Esophagus muscularis mucosa (tissue), 4 donors: ENCODE measurements around the gene EGFL7. TPM values are rescaled to one million over a fixed set of nuclear protein-coding genes. Genes with fewer than 3 reads are reported as not detected.
"Not testable (repeated sequence)": the region's sequence is repeated elsewhere in the genome, so short reads cannot be mapped to it uniquely, and the experiment has no call there.

ENCODE experiments used
- DNase-seq: peaks from one replicate; pipeline ENCODE4 v3.0.0-alpha.2; 2017; ENCODE audit errors: extremely low spot score
- H3K27ac ChIP-seq, 4 donors: fragments of 200-600 bp; sonication (generic); replicated peaks in 1 of 4; 1 replicate in 3 of 4; 2 replicates in 1 of 4; pipeline ENCODE4 v1.5.1; 2016 to 2019; ENCODE audit warnings: mild to moderate bottlenecking in 1 of 4
- H3K27me3 ChIP-seq, 4 donors: fragments of 200-600 bp; sonication (generic); one replicate each; pipeline versions ENCODE4 v1.5.1 to v1.6.0; 2016 to 2019
- H3K36me3 ChIP-seq, 4 donors: fragments of 200-600 bp; sonication (generic); one replicate each; pipeline ENCODE4 v1.5.1; 2016 to 2019
- H3K4me1 ChIP-seq, 4 donors: fragments of 200-600 bp; sonication (generic); one replicate each; pipeline ENCODE4 v1.5.1; 2016 to 2019
- H3K4me3 ChIP-seq, 4 donors: fragments of 200-600 bp; sonication (generic); 1 replicate in 2 of 4; 2 replicates in 2 of 4; pipeline ENCODE4 v1.5.1; 2016 to 2019; ENCODE audit warnings: mild to moderate bottlenecking in 4 of 4, moderate library complexity in 1 of 4
- H3K9me3 ChIP-seq, 4 donors: fragments of 200-600 bp; sonication (generic); 1 replicate in 3 of 4; 2 replicates in 1 of 4; pipeline ENCODE4 v1.5.1; 2016 to 2019
- EP300 ChIP-seq: sonication (generic); formaldehyde crosslinking; IDR thresholded peaks from one replicate; pipeline ENCODE4 v1.6.1; 2017; ENCODE audit warnings: antibody characterized with exemption
- POLR2A ChIP-seq: fragments of 450-650 bp; IDR thresholded peaks from one replicate; pipeline ENCODE4 v1.6.1; 2017; ENCODE audit warnings: antibody characterized with exemption, moderate library complexity, mild to moderate bottlenecking, low read depth
- POLR2AphosphoS5 ChIP-seq, 2 donors: sonication (generic); formaldehyde crosslinking; IDR thresholded peaks; one replicate each; pipeline ENCODE4 v1.6.1; 2017; ENCODE audit warnings: antibody characterized with exemption in 2 of 2
- WGBS: methylation state at CpG from one replicate; pipeline ENCODE4 v1.1.5; 2018; 5-methylcytosine and 5-hydroxymethylcytosine counted together
- intact Hi-C: fragments of 100-400 bp; cut with DNase I; formaldehyde crosslinking; loops from one replicate; pipeline ENCODE4 v1.15.1; 2023
- total RNA-seq, 4 donors: library from RNA; depleted of rRNA; stranded (reverse); fragments of >200 nt; gene quantifications; one replicate each; pipeline versions ENCODE4 v1.1.0 to v1.2.1, GENCODE V29; 2016
- TF ChIP-seq, protein P1 (sequence below), 3 experiments: fragments of 200-600 bp in 2 of 3; fragments of 450-650 bp in 1 of 3; sonication (generic) in 2 of 3; IDR thresholded peaks; one replicate each; pipeline ENCODE4 v1.5.1; 2017 to 2019; ENCODE audit warnings: antibody characterized with exemption in 3 of 3, mild to moderate bottlenecking in 2 of 3, moderate library complexity in 1 of 3

Gene EGFL7
- total RNA-seq, 4 donors from 2014 or later: 33.2 to 134 (median 78.7) TPM

- Histone ChIP-seq H3K36me3 (no peaks in the 10 kb centered on the region), H3K4me1 (peaks cover 4 to 12% (median 6%) of the 10 kb centered on the region in 4 donors), H3K4me3 (no peak overlapping the region), H3K27ac (no peak overlapping the region), H3K27me3 (peaks cover 0 to 51% (median 4%) of the 10 kb centered on the region in 4 donors), H3K9me3 (no peaks in the 10 kb centered on the region)
- no peak for TF ChIP-seq EP300
- no peak for TF ChIP-seq POLR2A
- TF ChIP-seq POLR2AphosphoS5 (IDR thresholded peaks at IDR 0.05): no peak
- TF ChIP-seq, protein P1, sequence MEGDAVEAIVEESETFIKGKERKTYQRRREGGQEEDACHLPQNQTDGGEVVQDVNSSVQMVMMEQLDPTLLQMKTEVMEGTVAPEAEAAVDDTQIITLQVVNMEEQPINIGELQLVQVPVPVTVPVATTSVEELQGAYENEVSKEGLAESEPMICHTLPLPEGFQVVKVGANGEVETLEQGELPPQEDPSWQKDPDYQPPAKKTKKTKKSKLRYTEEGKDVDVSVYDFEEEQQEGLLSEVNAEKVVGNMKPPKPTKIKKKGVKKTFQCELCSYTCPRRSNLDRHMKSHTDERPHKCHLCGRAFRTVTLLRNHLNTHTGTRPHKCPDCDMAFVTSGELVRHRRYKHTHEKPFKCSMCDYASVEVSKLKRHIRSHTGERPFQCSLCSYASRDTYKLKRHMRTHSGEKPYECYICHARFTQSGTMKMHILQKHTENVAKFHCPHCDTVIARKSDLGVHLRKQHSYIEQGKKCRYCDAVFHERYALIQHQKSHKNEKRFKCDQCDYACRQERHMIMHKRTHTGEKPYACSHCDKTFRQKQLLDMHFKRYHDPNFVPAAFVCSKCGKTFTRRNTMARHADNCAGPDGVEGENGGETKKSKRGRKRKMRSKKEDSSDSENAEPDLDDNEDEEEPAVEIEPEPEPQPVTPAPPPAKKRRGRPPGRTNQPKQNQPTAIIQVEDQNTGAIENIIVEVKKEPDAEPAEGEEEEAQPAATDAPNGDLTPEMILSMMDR (IDR thresholded peaks at IDR 0.05): no peak
- WGBS: 92% methylated on average over 11 of the region's 11 CpGs
- no peak for DNase-seq
- intact Hi-C loops: loop anchor here (10.0 kb wide), 1 partner anchor 214 kb away; the partner anchor contains the start of gene SEC16A
Observed at GRCh38 chr9:136698635-136699246, 36.0 kb downstream of the EGFL7 start.

DNA sequence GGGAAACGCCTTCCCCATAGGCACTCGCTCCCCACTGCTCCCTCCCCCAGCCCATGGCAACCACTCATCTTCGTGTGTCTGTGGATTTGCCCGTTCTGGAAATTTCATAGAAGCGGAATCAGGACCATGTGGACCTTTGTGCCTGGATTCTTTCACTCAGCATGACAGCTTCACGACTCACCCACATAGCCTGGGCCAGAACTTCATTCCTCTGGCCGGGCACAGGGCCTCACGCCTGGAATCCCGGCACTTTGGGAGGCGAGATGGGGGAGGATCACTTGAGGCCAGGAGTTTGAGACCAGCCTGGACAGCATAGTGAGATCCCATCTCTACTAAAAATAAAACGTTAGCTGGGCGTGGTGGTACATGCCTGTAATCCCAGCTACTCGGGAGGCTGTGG, 37.6 kb downstream of the EGFL7 start:
- Histone ChIP-seq H3K36me3 (no peaks in the 10 kb centered on the region), H3K27ac (no peak overlapping the region), H3K4me1 (peaks cover 0 to 2% (median 0%) of the 10 kb centered on the region in 4 donors), H3K27me3 (peaks cover 0 to 51% (median 4%) of the 10 kb centered on the region in 4 donors), H3K4me3 (no peak overlapping the region), H3K9me3 (no peaks in the 10 kb centered on the region)
- intact Hi-C loops: no loop called here
- no peak for DNase-seq
- TF ChIP-seq POLR2A: no peak
- TF ChIP-seq POLR2AphosphoS5 (IDR thresholded peaks at IDR 0.05): no peak
- TF ChIP-seq, protein P1 (IDR thresholded peaks at IDR 0.05): no peak
- no peak for TF ChIP-seq EP300
- 68% methylated on average over 13 of the region's 13 CpGs for WGBS

- Histone ChIP-seq H3K27me3 (peaks cover 0 to 45% (median 4%) of the 10 kb centered on the region in 4 donors), H3K4me3 (no peak overlapping the region), H3K4me1 (no peaks in the 10 kb centered on the region), H3K9me3 (no peaks in the 10 kb centered on the region), H3K27ac (no peak overlapping the region), H3K36me3 (no peaks in the 10 kb centered on the region)
- 51% methylated on average over 19 of the region's 38 CpGs for WGBS
- DNase-seq: no peak
- TF ChIP-seq POLR2A (no peak), POLR2AphosphoS5 (IDR thresholded peaks at IDR 0.05) (no peak), EP300 (no peak)
- TF ChIP-seq, protein P1 (IDR thresholded peaks at IDR 0.05): no peak
- intact Hi-C loops: no loop called here
Observed at GRCh38 chr9:136700959-136701667, 38.4 kb downstream of the EGFL7 start.

DNA sequence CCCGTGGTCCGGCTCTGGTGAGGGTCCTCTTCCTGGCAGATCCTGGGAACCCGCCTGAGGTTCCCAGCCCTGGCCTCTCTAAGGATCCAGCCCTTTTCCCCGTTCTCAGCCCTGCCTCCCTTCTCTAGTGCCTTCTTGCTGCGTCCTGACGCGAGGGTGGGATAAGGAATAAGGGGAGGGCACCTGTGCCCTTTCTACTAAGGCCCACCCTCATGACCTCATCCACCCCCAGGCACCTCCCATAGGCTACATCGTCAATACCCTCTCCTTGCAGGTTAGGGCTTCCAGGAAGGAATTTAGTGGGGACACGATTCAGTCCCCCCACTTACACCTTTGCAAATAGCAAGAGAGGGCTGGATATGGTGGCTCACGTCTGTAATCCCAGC, 38.9 kb downstream of the EGFL7 start:
- H3K4me3 ChIP-seq: no peak overlapping the region
- TF ChIP-seq EP300: no peak
- H3K9me3 ChIP-seq: no peaks in the 10 kb centered on the region
- peaks cover 0 to 40% (median 4%) of the 10 kb centered on the region in 4 donors for H3K27me3 ChIP-seq
- no peak for DNase-seq
- 51% methylated on average over 7 of the region's 10 CpGs for WGBS
- H3K4me1 ChIP-seq: no peaks in the 10 kb centered on the region
- H3K36me3 ChIP-seq: no peaks in the 10 kb centered on the region
- intact Hi-C loops: no loop called here
- H3K27ac ChIP-seq: no peak overlapping the region

DNA sequence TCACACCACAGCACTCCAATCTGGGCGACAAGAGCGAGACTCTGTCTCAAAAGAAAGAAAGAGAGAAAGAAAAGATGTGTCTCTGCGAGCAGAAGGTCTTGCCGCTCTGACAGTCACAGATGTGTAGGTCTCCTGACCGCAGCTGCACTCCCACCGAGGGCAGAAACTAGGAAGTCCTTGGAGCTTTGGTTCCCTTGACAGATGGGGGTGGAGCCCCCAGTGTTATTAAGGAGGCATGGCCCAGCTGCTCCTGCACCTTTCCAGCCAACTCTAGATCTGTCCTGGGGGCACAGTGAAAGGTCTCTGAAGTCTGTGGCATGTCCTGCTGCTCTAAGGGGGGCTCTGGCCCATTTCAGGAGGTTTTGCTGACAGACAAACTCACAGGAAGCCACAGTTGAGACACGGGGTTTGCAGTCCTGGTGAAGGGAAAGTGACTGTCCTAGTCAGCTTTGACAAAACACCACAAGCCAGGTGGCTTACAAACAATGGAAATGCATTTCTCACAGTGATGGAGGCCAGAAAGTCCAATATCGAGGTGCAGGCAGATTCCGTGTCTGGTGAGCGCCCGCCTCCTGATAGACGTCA, 40.7 kb downstream of the EGFL7 start:
- WGBS: 81% methylated on average over 11 of the region's 12 CpGs
- no peak for DNase-seq
- Histone ChIP-seq H3K27ac (no peak overlapping the region), H3K9me3 (no peaks in the 10 kb centered on the region), H3K36me3 (no peaks in the 10 kb centered on the region), H3K27me3 (peaks cover 0 to 32% (median 4%) of the 10 kb centered on the region in 4 donors), H3K4me1 (no peaks in the 10 kb centered on the region), H3K4me3 (no peak overlapping the region)
- TF ChIP-seq, protein P1 (IDR thresholded peaks at IDR 0.05): no peak
- TF ChIP-seq POLR2AphosphoS5 (IDR thresholded peaks at IDR 0.05): no peak
- TF ChIP-seq EP300: no peak
- TF ChIP-seq POLR2A: no peak
- intact Hi-C loops: no loop called here

DNA sequence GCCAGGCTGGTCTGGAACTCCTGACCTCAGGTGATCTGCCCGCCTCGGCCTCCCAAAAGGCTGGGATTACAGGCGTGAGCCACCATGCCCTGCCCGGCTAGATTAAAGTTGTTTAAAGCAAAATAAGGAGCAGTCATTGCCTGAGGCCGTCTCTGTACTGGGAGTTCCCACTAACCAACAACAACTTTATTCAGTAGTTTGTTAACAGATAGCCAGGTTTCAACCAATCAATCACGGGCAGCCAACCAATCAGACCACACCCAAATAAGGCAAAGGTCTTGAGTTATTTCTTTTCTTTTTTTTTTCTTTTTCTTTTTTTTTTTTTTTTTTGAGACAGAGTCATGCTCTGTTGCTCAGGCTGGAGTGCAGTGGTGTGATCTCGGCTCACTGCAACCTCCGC, 42.0 kb downstream of the EGFL7 start:
- WGBS: 96% methylated on average over 8 of the region's 8 CpGs

More for the DNA sequence above, 42.0 kb downstream of the EGFL7 start:
- H3K9me3 ChIP-seq, H3K4me3 ChIP-seq, intact Hi-C loops, H3K27ac ChIP-seq, H3K4me1 ChIP-seq, DNase-seq, H3K36me3 ChIP-seq: not testable (repeated sequence)
- peaks cover 0 to 27% (median 4%) of the 10 kb centered on the region in 4 donors for H3K27me3 ChIP-seq
